ENCODE measurements around the gene NTN1.

GRCh38 chr17:9148905-9149525 lies 127.7 kb downstream of the NTN1 start:
- TF ChIP-seq CTCF (IDR thresholded peaks at IDR 0.05) (no peak), POLR2AphosphoS5 (IDR thresholded peaks at IDR 0.05) (no peak)

Data from breast epithelium (tissue), 3 donors.